Retinal pigment epithelial cell (primary cell): ENCODE results near the gene DUSP7.

Experiments
- DNase-seq: peaks from one replicate; pipeline ENCODE4 v3.0.0-alpha.2; 2010; ENCODE audit warnings: low read depth
- H3K4me3 ChIP-seq: 2 replicates; pipeline ENCODE4 v1.5.1; 2011; ENCODE audit warnings: mild to moderate bottlenecking, low read length, control low read depth, moderate library complexity
- TF ChIP-seq, protein P1 (sequence below): conservative IDR thresholded peaks from 2 replicates; pipeline ENCODE4 v1.5.1; 2011; ENCODE audit warnings: low read depth, low read length, control low read depth, inconsistent platforms

Gene DUSP7

DNA sequence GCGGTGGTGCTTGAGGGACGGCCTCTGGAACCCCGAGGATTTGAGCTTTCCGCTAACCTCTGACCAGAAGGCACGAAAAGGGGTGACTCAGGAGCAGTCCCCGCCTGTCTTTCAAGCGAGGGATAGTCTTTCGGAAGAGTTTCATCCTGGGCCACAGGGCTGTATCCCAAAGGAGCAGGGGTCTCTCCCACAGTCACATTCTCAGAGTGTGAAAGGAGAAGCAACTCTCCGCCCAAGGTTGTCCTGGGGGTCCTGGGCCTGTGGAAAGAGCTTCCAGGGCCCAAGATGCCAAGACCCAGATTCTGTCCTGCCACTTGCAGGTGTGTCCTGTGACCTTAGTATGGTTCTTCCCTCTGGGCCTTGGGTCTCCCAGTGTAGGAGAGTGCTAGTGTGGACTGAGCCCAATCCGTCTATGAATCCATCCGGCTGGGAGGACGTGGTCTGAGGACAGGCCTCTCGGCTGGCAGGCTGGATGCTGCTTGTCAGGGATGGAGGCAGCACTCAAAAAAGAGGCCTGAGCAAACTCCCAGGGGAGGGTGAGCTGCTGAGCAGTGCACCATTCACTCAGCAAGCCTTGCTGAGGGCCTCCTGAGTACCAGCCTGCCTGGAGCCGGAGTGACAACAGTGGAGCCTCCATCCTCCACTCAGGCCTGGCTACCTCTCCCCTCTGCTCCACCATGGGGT, 1.6 kb upstream of the DUSP7 start:
- no peak for DNase-seq
- TF ChIP-seq, protein P1, sequence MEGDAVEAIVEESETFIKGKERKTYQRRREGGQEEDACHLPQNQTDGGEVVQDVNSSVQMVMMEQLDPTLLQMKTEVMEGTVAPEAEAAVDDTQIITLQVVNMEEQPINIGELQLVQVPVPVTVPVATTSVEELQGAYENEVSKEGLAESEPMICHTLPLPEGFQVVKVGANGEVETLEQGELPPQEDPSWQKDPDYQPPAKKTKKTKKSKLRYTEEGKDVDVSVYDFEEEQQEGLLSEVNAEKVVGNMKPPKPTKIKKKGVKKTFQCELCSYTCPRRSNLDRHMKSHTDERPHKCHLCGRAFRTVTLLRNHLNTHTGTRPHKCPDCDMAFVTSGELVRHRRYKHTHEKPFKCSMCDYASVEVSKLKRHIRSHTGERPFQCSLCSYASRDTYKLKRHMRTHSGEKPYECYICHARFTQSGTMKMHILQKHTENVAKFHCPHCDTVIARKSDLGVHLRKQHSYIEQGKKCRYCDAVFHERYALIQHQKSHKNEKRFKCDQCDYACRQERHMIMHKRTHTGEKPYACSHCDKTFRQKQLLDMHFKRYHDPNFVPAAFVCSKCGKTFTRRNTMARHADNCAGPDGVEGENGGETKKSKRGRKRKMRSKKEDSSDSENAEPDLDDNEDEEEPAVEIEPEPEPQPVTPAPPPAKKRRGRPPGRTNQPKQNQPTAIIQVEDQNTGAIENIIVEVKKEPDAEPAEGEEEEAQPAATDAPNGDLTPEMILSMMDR: no peak
- H3K4me3 ChIP-seq: peak overlapping the region; percentile 50

DNA sequence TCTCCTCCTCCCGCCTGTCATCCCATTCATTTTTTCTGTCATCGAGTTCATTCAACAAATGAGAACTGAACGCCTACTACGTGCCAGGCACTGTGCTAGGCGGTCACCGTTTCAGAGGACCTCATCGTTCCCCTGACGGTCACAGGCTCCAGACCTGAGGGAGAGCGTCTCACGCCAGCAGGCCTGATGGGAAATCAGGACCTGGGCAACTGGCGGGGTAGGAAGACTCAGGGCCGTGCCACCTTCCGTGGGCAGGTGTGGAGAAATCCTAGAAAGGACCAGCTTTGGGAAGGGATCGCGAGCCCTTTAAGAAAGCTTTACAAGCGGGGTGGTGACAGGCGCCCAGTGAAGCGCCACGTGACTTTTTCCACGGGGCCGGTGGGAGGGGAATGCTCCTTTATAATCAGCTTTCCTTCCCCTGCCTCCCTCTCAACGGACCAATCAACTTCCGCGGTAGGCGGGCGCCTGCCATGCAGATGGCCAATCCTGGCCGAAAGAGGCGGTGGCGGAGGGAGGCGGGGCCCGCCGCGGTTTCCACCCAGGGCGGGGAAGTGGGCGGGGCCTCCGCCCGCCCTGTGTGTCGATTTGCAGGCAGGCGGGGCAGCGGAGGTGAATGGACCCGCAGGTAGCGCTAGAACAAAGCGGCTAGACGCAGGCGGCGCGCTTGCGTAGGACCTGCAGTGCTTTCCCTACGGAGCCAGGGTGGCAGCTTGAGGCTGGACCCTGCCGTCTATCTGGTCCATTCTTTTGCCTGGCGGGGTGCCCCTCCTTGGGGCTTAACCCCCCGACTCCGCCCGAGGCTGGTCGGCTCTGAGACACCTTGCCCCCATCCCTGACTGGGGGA, 819 bp upstream of the DUSP7 start:
- peak overlapping the region; percentile 62 for H3K4me3 ChIP-seq
- TF ChIP-seq, protein P1: no peak
- peak; percentile 96 for DNase-seq

DNA sequence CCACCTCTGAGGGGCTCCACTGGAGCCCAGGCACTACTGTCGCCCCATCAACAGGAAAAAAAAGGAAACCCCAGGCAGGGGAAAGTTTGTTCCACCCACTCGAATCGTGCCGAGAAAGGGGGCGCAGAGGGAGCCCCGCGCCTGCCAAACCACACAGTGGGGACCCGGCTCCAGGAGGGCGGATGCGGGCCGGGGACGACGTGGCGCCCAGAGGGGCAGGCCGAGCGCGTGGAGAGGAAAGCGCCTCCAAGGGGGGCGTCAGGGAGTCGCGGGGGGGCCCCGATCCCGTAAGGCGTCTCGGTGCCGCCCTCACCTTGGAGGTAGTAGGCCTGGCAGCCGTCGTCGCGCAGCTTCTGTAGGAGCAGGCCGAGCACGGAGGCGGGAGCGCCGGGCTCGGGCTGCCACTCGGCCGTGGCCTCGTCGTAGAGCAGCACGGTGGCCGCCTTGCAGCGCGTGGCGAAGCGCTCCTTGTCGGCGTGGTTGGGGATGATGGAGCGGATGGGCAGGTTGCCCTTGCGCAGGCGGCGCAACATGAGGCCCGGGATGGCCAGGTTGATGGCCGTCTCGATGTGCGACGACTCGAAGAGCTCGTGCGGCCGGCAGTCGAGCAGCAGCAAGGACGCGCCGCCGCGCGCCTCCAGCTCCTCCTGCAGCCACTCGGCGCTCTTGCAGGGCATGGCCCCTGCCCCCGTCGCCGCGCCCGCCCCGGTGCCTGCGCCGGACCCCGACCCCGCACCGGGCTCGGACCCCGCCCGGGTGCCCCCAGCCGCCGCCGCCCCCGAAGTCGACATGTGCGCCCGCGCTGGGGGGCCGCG, 627 bp downstream of the DUSP7 start:
- TF ChIP-seq, protein P1: peak; percentile 29
- no peak for DNase-seq
- H3K4me3 ChIP-seq: peak overlapping the region; percentile 88

DNA sequence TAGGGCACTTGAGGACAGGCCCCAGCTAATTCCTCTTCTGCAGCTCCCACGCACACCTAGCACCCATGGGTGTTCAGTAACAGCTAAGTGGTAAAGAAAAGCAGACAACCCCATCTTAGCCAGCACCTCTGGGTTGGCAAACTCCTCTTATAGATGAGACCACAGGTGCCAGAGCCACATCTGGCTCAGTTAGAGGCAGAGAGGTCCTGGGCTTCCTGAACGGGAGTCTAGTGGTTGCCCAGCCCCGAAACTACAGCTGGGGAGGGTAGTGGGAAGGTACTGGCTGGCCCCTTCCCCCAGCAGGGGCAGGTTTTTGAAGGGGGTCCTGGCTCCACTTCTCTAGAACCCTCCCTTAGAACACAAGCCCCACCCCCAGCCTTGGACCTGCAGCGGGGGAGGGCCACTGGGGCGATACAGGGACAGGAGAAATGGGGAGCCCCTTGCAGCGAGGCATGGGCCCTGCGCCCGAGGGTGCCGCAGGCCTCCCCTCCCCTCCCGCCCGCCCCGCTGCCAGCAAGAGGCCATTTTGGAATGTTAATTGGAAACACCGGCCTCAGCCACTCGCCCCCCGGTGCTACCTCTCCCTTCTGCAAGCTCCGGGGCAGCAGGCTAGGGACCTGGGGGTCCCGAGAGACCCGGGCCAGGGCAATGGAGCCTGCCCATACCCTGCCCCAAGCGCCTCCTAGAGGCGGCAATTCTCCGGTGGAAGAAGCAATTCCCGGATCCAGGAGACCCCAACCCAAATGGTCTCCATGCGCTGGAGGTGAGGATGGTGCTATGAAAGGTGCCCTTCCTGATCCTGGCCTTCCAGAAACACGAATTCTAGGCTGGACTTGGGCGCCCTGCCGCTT, 1.5 kb downstream of the DUSP7 start:
- TF ChIP-seq, protein P1: peak; percentile 50
- DNase-seq: no peak
- H3K4me3 ChIP-seq: peak overlapping the region; percentile 88

DNA sequence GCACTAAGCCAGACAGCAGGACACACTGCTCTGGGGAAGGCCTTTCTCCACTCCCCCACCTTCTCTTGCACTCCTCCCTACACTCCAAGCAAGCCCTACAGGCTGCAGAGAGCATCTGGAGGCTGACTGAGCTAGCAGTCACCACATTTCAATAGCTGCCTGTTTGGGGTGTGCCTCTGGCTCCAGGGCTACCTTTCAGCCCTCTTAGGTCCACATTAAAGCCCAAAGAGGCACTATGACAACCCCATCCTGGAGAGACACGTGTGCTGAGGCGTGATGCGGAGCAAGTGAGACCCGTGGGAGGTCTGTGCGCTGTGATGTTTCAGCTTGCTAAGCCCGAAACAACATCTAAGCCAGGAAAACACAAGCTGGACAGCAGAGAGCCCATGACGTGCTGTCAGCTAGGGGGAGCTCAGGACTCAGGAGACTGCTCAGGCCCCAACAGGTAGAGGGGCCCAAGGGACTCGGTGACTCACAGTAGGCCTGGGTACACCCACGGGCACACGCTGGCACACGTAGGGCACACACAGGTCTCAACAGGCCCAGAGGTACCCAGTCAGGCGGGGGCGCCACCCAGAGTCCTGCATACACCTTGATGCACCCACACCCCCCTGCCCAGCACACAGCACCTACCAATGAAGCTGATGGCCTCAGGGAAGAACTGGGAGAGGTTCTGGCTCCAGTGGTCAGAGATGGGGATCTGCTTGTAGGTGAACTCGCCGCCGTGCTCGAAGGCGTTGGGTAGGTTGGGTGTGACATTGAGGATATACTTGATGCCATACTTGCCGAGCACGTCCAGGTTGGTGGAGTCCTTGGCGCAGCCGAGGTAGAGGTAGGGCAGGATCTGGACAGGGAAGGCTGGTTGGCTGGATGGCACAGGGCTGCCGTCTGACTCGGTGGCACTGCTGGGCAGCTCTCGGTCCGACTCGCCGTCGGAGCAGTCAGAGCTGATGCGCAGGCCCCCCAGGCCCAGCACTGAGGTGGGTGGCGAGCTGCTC, 2.8 kb downstream of the DUSP7 start:
- no peak for DNase-seq
- TF ChIP-seq, protein P1: peak; percentile 48

More for the DNA sequence above, 2.8 kb downstream of the DUSP7 start:
- H3K4me3 ChIP-seq: peak overlapping the region; percentile 27
